GM19023 (cell line): ENCODE results near the gene RTN4RL1.
"Not testable (repeated sequence)": the region's sequence is repeated elsewhere in the genome, so short reads cannot be mapped to it uniquely, and the experiment has no call there.

Source experiments
- ATAC-seq: cut with Tn5 transposase; IDR thresholded peaks from one replicate; pipeline ENCODE4 v1.9.1; 2021; ENCODE audit warnings: mild to moderate bottlenecking, moderate library complexity; ENCODE audit not compliant: unreplicated experiment

RTN4RL1 gene

DNA sequence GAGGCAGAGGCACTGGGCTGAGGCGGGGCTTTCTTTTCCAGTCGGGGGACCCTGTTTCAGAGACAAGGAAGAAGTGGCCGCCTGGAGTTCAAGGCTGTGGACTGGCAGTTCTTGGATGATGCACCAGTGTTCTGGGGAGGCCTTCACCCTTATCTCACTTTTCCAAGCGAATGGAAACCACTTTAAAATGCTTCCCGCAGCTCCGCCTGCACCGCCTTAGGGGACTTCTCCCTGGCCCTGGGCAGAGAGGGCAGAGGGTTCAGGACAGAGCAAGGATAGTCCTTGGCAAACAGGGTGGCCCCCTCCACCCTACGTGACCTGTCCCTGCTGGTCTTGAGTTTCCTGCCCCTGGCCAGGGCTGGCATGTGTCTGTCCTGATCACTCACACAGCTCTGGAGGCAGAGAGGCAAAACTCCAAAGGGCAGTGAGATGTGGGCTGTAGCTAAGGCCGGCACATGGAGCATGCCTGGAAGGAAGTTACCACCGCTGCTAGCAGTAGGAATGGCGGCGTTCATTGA, 20.6 kb downstream of the RTN4RL1 start:
- ATAC-seq, result no peak

DNA sequence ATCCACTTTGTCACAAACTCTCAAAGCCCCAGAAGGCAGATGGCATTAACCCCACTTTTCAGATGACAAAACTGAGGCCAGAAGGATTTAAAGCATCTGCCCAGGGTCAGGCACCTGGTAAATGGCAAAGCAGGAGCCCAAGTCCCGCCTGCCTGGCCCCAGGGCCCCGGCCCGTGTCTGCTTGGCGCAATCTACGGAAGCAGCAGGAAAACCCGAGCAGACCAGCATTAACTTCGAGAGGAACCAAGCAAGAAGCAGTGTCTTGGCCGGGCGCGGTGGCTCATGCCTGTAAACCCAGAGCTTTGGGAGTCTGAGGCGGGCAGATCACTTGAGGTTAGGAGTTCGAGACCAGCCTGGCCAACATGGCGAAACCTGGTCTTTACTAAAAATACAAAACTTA, 21.6 kb downstream of the RTN4RL1 start:
- no peak for ATAC-seq

DNA sequence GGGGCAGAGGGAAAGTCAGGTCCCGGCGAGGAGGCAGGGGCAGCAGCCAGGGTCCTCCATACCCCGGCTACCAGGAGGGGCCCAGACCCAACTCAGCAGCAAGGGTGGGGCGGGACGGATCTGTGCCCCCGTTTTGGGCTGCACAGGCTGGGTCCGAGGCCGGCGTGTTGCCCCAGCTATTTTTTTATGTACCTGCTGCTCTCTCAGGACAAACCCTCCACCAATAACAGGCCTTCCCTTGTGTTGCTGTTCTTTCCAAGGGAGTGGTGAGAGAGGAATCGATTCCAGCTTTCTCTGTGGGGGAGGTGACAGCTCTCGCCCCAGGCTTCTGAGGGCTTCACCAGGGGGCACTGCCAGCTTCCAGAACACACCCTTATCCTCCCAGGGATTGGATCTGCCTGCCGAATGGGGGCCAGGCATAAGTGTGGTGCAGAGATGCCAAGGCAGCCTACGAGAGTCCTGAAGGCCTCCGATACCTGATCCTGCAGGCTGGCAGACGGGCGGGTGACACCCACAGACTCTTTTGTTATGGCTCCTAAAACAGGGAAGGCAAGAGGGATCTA, 22.3 kb downstream of the RTN4RL1 start:
- no peak for ATAC-seq

- no peak for ATAC-seq
Observed at GRCh38 chr17:1999557-2000251, 25.4 kb downstream of the RTN4RL1 start.

- no peak for ATAC-seq
Observed at GRCh38 chr17:1997927-1998742, 27.0 kb downstream of the RTN4RL1 start.

- no peak for ATAC-seq
Observed at GRCh38 chr17:1997289-1997926, 27.7 kb downstream of the RTN4RL1 start.

DNA sequence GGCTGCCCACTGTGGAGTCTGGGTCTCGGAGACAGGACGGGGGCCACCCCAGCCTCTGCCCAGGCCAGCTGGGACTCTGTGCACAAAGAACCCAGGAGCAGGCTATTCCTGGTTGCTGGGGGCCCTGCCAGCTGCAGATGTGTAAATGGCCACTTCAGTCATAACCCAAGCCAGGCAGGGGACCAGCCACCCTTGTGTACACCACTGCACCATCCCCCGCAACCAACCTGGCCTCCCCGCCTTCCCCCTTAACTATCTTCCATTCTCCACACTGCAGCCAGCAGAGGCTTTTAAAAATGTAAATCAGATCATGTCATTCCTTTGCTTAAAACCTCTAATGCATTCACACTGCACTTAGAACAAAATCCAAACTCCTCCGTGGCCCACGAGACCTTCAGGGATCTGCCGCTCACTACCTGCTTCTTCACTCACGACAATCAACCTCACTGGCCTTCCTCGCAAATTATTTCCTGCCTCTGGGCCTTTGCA, 28.3 kb downstream of the RTN4RL1 start:
- no peak for ATAC-seq

DNA sequence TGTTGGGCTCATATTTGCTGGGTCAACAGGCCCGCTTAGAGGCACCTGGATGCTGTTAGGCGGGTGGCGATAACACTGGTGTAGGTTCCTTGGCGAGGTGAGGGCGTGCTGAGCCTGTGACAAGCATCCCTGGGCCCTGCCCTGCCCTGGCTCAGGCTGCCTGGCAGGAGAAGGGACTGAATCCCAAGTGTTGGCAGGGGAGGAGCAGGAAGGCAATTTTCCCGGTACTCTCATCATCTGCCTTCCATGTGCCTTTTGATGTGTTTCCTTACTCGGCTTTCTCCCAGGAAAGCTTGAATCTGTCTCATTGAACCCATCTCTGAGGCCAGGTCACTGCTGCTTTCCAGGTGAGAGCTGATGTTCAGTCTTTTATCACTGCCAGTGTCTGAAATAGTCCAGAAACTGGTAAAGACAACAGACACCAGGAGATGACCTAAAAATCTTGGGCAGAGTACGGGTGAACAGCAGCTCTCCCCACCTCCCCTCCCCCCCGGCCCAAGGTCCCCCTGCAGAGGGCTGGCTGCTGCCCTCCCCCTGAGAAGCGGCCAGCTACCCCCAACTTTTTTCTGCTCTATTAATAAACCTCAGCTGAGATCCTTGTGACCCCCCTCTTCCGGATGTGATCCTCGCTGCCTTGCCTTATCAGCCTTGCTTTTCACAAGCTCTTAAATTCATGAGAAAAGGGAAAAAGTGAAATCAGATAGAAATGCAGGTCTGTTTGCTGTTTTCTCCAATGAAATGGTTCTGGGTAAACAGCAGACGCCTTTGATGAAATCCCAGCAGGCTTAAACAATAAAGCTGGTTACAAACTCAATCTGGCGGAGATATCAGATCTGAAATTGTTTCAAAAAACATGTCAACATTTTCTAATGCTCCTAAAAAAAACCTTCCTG, 29.0 kb downstream of the RTN4RL1 start:
- no peak for ATAC-seq

GRCh38 chr17:1995321-1995892, 29.7 kb downstream of the RTN4RL1 start:
- no peak for ATAC-seq

- no peak for ATAC-seq
Observed at GRCh38 chr17:1994707-1995106, 30.4 kb downstream of the RTN4RL1 start.

DNA sequence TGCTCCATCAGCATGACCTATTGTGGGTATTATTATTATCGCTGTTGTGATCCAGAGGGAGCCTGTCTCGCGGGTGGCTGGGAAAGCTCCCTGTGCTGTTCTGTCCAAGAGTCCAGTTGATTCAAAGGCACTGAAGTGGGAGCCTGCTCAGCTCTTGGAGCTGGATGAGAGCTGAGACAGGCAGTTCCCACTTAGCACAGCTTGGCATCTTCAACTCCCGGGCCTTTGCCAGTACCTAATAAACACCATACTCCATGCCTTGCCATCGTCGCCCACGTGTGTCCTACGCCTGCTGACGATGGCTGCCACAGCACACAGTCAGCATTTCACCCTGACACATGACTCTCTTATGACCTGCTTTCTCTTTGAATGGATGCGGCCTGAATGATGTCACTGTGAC, 32.6 kb downstream of the RTN4RL1 start:
- ATAC-seq, result no peak

- no peak for ATAC-seq
Observed at GRCh38 chr17:1989135-1989534, 36.0 kb downstream of the RTN4RL1 start.

GRCh38 chr17:1986783-1987451, 38.2 kb downstream of the RTN4RL1 start:
- ATAC-seq, result no peak

GRCh38 chr17:1985686-1986085, 39.4 kb downstream of the RTN4RL1 start:
- ATAC-seq, result no peak

DNA sequence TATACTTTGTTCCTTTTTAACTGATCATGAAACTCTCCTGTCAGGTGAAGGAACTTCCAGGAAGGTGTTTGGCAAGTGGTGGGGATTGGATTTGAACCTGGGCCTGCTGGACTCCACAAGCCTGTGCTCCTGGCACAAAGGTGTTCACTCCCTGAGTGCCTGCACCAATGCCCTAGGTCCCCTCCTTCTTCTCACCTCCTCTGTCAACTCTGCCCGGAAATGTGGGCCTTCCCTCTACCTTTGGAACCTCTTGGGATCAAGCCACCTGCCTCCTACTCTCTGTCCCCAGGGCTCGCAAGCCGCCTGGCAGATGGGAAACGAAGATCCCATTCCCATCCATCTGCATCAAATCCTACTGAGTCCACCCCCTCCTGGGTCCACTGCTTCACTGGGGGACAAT, 40.0 kb downstream of the RTN4RL1 start:
- ATAC-seq, result no peak

DNA sequence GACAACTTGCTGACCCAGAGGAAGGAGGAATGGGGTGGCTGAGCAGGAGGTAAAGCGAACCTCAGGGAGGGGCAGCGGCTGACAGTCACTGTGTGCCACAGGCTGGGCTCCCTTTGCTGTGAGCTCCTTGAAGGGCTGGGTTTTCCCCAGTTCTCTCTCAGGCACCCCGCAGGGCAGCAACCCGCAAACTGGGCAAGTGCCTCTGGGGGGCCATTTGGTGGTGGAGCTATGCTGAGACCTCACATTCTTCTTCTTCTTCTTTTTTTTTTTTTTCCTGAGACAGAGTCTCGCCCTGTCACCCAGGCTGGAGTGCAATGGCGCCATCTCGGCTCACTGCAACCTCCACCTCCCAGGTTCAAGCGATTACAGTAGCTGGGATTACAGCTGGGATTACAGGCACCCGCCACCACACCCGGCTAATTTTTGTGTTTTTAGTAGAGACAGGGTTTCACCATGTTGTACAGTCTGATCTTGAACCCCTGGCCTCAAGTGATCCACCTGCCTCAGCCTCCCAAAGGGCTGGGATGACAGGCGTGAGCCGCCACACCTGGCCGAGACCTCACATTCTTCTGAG, 42.3 kb downstream of the RTN4RL1 start:
- not testable (repeated sequence) for ATAC-seq

DNA sequence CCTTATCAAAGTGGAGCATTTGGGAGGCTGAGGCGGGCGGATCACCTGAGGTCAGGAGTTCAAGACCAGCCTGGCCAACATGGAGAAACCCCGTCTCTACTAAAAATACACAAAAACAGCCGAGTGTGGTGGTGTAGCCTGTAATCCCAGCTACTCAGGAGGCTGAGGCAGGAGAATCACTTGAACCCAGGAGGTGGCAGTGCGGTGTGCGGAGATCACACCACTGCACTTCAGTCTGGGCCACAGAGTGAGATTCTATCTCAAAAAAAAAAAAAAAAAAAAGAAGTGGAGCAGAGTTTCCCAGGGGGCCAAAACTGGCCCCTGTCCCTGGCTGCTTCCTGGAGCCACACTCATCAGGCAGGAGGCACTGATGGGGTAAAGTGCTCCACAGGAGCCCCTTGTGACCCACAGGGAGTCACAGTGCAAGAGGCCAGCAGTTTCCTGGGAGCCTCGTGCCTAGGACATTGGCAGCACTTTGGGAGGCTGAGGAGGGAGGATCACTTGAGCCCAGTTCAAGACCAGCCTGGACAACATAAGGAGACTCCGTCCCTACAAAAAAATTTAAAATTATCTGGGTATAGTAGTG, 44.4 kb downstream of the RTN4RL1 start:
- ATAC-seq, result no peak

GRCh38 chr17:1979182-1979985, 45.8 kb downstream of the RTN4RL1 start:
- no peak for ATAC-seq
